ENCODE data around the gene FGF9.

FGF9 gene

GRCh38 chr13:21675095-21675991 is 4.5 kb downstream of the FGF9 start:
- peak; percentile 89 for DNase-seq

GRCh38 chr13:21676611-21677021 is 5.7 kb downstream of the FGF9 start:
- peak; percentile 44 for DNase-seq

DNA sequence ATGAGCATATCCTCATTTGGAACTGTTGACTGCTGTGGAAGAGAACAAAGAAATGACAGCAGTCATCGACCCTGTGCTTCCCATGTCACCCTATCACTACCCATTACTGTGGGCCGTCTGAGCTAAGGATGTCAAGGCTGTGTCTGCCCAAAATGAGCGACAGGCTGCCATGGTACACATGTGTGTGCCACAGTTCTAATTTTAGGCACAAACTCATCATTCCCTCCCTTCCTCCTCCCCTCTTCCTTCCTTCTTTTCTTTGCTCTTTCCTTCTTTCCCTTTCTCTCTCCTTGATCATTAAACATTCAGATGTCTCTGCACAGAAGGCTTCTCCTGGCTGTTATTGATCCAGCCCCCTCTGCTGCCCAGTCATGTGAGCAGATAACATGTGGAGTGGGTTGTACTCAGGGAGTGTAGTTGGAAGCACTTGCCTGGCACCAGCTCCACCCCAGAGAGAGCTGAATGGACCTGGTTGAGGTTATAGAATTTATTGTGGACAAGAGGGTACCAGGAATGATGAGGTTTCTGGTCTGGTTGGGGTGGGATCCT is 6.3 kb downstream of the FGF9 start:
- DNase-seq, result no peak

- no peak for DNase-seq
Observed at GRCh38 chr13:21683034-21683733, 12.3 kb downstream of the FGF9 start.

GRCh38 chr13:21684576-21684975 is 13.7 kb downstream of the FGF9 start:
- DNase-seq, result no peak

GRCh38 chr13:21685485-21686064 is 14.7 kb downstream of the FGF9 start:
- no peak for DNase-seq

GRCh38 chr13:21686751-21687391 is 16.0 kb downstream of the FGF9 start:
- no peak for DNase-seq

DNA sequence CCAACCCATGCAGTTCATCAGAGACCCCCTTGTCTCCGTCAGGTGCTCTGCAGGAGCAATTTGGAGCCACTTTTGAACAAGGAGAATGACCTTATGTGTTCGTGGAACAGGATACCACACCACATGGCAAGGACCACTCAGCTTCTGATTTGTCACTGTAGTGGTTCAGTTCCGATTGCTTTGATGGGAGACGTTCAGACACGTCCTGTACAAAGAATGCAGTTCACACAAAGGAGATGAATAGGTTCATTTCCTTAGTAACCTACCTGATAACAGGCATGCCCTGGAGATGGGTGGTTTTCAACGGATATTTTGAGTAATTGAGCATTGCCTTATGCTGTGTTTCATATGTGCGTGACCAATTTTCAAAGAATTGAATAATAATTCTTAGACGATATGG is 17.2 kb downstream of the FGF9 start:
- peak; percentile 1 for DNase-seq

DNA sequence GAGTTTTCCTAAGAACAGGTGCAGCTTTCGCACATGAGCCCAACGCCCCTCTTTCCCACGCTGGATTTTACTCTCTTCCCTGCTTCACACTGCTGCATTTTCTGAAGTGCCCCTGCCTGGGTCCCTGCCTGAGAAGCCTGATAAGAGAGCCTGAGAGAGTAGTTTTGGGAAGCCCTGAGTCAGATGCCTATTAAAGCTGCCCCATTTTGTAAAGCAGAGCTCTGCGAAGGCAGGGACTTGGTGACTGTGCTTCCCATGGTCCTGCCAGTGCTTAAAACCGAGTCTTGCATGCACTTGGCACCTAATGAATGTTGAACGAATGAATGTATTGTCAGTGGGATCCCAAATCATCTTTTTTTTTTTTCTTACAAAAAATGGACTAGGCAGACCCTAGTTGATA is 18.2 kb downstream of the FGF9 start:
- DNase-seq, result no peak

- DNase-seq, result no peak
Observed at GRCh38 chr13:21690955-21691354, 20.1 kb downstream of the FGF9 start.

DNA sequence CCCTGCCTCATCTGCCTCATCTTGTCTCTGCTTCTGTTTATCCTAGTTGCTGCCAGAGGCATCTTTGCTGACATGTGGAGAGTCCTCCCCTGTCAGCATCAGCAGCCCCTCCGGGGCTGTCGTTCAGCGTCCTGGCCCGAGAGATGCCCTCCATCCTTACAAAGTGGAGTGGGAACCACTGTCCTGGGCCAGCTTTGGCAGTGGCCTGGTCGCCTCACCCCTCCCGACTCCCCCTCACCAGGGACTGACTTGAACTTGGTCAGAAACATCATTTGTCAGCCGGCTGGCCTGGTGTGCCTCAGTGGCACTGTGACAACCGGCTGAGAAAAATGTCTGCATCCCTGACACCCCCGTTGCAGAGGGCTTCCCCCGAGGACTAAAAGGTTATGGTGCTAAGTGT is 20.6 kb downstream of the FGF9 start:
- no peak for DNase-seq

DNA sequence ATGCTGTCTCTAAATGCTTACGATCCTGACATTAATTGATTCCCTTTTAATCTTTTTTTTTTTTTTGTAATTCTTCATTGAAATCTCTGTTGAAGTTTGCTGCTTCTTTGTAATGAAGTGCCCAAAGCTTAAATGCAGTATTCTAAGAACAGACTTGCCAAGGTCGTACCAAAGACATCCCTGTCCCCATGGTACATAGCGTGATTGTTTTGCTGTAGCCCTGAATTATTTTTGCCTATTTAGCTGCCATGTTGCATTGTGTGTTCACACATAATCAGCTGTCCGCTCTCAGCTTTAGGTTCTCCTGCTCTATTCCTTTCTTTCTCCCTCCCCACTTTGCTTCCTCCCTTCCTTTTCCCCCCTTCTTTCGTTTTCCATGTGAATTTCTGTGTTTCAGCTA is 21.1 kb downstream of the FGF9 start:
- no peak for DNase-seq

DNA sequence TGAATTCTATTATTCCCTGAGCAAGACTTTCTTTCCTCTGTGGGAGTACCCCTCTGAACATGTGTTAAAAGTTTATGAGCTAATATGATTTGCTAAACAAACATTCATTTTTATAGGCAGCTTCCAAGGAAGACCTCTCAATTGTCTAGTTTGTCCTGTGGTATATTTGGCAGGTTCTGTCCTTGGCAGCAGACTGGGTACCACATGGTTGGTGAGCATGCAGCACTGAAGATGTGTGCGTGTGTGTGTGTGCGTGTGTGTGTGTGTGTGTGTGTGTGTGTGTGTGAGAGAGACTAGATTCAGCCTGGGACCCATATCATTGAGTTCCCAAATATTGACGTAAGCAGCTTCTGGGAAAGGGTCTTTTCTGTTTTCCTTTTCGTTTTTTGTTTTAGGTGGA is 24.0 kb downstream of the FGF9 start:
- peak; percentile 1 for DNase-seq

GRCh38 chr13:21695546-21695945 is 24.7 kb downstream of the FGF9 start:
- no peak for DNase-seq

DNA sequence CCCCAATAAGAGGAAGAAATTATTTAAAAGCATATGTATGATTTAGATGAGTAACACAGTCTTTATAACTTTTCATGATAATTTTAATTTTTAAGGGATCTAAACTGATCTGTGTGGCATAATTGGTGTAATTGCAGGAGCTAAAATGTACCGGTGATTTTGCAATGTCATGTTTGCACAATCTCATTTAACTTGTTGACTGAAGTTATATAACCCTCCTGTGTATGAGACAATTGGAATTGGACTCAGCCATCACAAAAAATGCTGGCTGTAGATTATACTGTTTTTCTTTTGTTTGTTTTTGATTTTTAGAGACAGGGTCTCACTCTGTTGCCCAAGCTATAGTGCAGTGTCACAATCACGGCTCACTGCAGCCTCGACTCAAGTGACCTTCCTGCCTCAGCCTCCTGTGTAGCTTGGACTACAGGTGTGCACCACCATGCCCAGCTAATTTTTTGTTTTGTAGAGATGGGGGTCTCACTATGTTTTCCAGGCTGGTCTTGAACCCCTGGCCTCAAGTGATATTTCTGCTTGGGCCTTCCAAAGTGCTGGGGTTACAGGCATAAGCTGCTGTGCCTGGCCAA is 26.1 kb downstream of the FGF9 start:
- peak; percentile 16 for DNase-seq

GRCh38 chr13:21698817-21699679 is 28.2 kb downstream of the FGF9 start:
- DNase-seq, result no peak

GRCh38 chr13:21701460-21701859 is 30.6 kb downstream of the FGF9 start:
- no peak for DNase-seq

GRCh38 chr13:21703846-21704245 is 33.0 kb downstream of the FGF9 start:
- DNase-seq, result peak; percentile 50

GRCh38 chr13:21707586-21707985 is 36.7 kb downstream of the FGF9 start:
- no peak for DNase-seq

DNA sequence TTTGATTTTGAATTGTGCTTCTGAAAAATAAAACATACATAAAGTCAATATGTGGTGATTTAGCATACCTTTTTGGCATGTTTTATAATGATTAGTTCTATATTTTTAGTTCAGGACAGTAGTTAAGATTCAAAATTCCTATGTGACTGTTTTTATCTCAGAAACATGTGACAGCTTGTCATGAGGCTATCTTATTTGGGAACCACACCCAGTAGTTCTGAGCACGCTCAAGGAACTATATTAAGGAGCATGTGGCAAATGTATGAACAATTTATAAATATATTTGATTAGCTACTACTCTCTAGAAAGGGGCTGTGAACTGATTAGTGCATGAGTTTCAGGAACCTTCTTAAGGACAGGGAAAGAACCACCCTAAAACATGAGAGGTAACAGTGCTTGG is 38.8 kb downstream of the FGF9 start:
- no peak for DNase-seq

DNA sequence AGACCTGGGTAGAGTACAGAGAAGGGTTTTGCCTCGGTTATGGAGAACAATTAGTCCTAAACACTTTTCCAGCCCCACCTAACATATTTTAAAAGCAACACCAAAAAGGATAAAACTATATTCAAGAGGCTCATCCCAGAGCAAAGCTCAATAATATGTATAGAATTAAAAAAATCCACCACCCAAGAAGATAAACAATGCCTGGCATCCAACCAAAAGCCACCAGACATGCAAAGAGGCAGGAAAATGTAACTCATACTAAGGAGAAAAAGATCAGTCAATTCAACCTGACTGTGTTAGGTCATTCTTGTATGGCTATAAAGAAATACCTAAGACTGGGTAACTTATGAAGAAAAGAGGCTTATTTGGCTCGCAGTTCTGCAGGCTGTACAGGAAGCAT is 39.3 kb downstream of the FGF9 start:
- no peak for DNase-seq

- DNase-seq, result no peak
Observed at GRCh38 chr13:21717817-21718216, 46.9 kb downstream of the FGF9 start.
